HG03095 (cell line): Measurements from ENCODE around the gene METTL16.
"Not testable (repeated sequence)": the region's sequence is repeated elsewhere in the genome, so short reads cannot be mapped to it uniquely, and the experiment has no call there.

Experiments used
- ATAC-seq: cut with Tn5 transposase; IDR thresholded peaks from one replicate; pipeline ENCODE4 v1.9.1; 2021; ENCODE audit warnings: moderate library complexity; ENCODE audit not compliant: unreplicated experiment

The METTL16 gene

GRCh38 chr17:2453866-2454265 is 57.8 kb downstream of the METTL16 start:
- ATAC-seq = no peak

GRCh38 chr17:2453325-2453724 is 58.4 kb downstream of the METTL16 start:
- ATAC-seq = no peak

- ATAC-seq = no peak
These were observed 59.4 kb downstream of the METTL16 start for GRCh38 chr17:2452216-2452750.

GRCh38 chr17:2450016-2450650 is 61.6 kb downstream of the METTL16 start:
- no peak for ATAC-seq

- ATAC-seq = no peak
These were observed 62.2 kb downstream of the METTL16 start for GRCh38 chr17:2449486-2449885.

GRCh38 chr17:2447479-2447878 is 64.2 kb downstream of the METTL16 start:
- ATAC-seq = not testable (repeated sequence)

GRCh38 chr17:2445638-2446037 is 66.0 kb downstream of the METTL16 start:
- no peak for ATAC-seq

GRCh38 chr17:2444382-2444781 is 67.3 kb downstream of the METTL16 start:
- ATAC-seq = no peak

GRCh38 chr17:2442166-2442565 is 69.5 kb downstream of the METTL16 start:
- no peak for ATAC-seq

GRCh38 chr17:2440930-2441329 is 70.8 kb downstream of the METTL16 start:
- no peak for ATAC-seq

GRCh38 chr17:2439997-2440396 is 71.7 kb downstream of the METTL16 start:
- ATAC-seq = not testable (repeated sequence)

GRCh38 chr17:2438823-2439222 is 72.9 kb downstream of the METTL16 start:
- ATAC-seq = no peak

GRCh38 chr17:2436316-2436905 is 75.3 kb downstream of the METTL16 start:
- ATAC-seq = no peak

GRCh38 chr17:2435862-2436261 is 75.8 kb downstream of the METTL16 start:
- ATAC-seq = no peak

- ATAC-seq = no peak
These were observed 76.4 kb downstream of the METTL16 start for GRCh38 chr17:2435181-2435741.

- no peak for ATAC-seq
These were observed 78.0 kb downstream of the METTL16 start for GRCh38 chr17:2433696-2434095.

GRCh38 chr17:2427910-2428309 is 83.8 kb downstream of the METTL16 start:
- ATAC-seq = no peak

GRCh38 chr17:2427215-2427614 is 84.5 kb downstream of the METTL16 start:
- no peak for ATAC-seq

GRCh38 chr17:2423271-2423670 is 88.4 kb downstream of the METTL16 start:
- no peak for ATAC-seq

GRCh38 chr17:2421315-2422147 is 90.2 kb downstream of the METTL16 start:
- no peak for ATAC-seq

GRCh38 chr17:2420176-2420575 is 91.5 kb downstream of the METTL16 start:
- ATAC-seq = no peak
